ENCODE results near the gene MRPS2. TPM values are rescaled to one million over a fixed set of nuclear protein-coding genes. Genes with fewer than 3 reads are reported as not detected.

Gene MRPS2
- total and polyA plus RNA-seq, 7 donors: 30.0 to 61.6 (median 37.7) TPM

GRCh38 chr9:135552698-135553171 is 52.3 kb downstream of the MRPS2 start:
- no peak for DNase-seq
- H3K9me3 ChIP-seq: no peaks in the 10 kb centered on the region

More at GRCh38 chr9:135552698-135553171, 52.3 kb downstream of the MRPS2 start:
- 71 to 86% methylated on average over 19 of the region's 19 CpGs for WGBS, 2 donors
- Histone ChIP-seq H3K4me3 (no peak overlapping the region), H3K4me1 (no peaks in the 10 kb centered on the region), H3K27ac (no peak overlapping the region), H3K27me3 (no peaks in the 10 kb centered on the region), H3K36me3 (no peaks in the 10 kb centered on the region)
- TF ChIP-seq POLR2A (IDR thresholded peaks at IDR 0.05) (no peak), POLR2AphosphoS5 (IDR thresholded peaks at IDR 0.05) (no peak), CTCF (IDR thresholded peaks at IDR 0.05) (no peak)
- intact Hi-C loops (cut with DNase I): no loop called here

Other genes starting within 250 kb of the MRPS2 start
- 10 to 100 TPM in 1 of 4 donors, 1 to 10 TPM in 3; 8.8 to 12.7 (median 9.8) TPM for gene PPP1R26, start 20.9 kb upstream of the MRPS2 start, total RNA-seq
- 10 to 100 TPM in 1 of 3 donors, 1 to 10 TPM in 2; 4.8 to 10.9 (median 5.3) TPM for gene PPP1R26, start 20.9 kb upstream of the MRPS2 start, polyA plus RNA-seq
- not detected for gene LCN1, start 20.8 kb downstream of the MRPS2 start, total RNA-seq
- under 1 TPM in 1 of 3 donors, not detected in 2; 0.10 TPM for gene LCN1, start 20.8 kb downstream of the MRPS2 start, polyA plus RNA-seq
- gene OBP2A, start 45.4 kb downstream of the MRPS2 start, total RNA-seq: not detected
- gene OBP2A, start 45.4 kb downstream of the MRPS2 start, polyA plus RNA-seq: not detected
- not detected for gene PAEP, start 61.1 kb downstream of the MRPS2 start, total RNA-seq
- gene PAEP, start 61.1 kb downstream of the MRPS2 start, polyA plus RNA-seq: not detected
- gene GLT6D1, start 138.9 kb downstream of the MRPS2 start, total RNA-seq: not detected
- not detected for gene GLT6D1, start 138.9 kb downstream of the MRPS2 start, polyA plus RNA-seq
- not detected for gene LCN9, start 162.6 kb downstream of the MRPS2 start, total RNA-seq
- not detected for gene LCN9, start 162.6 kb downstream of the MRPS2 start, polyA plus RNA-seq
- not detected for gene SOHLH1, start 198.8 kb downstream of the MRPS2 start, total RNA-seq
- not detected for gene SOHLH1, start 198.8 kb downstream of the MRPS2 start, polyA plus RNA-seq
- gene KCNT1, start 201.5 kb downstream of the MRPS2 start, total RNA-seq: under 1 TPM in 3 of 4 donors, not detected in 1; 0.28 to 0.95 (median 0.36) TPM
- under 1 TPM in 1 of 3 donors, not detected in 2; 0.23 TPM for gene KCNT1, start 201.5 kb downstream of the MRPS2 start, polyA plus RNA-seq

All from sigmoid colon (tissue), 7 donors.